Measurements from ENCODE around the gene TNFRSF4.

Gene TNFRSF4

GRCh38 chr1:1183833-1184775 lies 29.8 kb downstream of the TNFRSF4 start:
- DNase-seq (ENCODE audit: low read depth) = no peak
- no peak for TF ChIP-seq CTCF (IDR thresholded peaks at IDR 0.05; ENCODE audit: low read depth, low read length, missing control alignments)
- H3K4me3 ChIP-seq (ENCODE audit: low read depth, low read length) = no peak overlapping the region

DNA sequence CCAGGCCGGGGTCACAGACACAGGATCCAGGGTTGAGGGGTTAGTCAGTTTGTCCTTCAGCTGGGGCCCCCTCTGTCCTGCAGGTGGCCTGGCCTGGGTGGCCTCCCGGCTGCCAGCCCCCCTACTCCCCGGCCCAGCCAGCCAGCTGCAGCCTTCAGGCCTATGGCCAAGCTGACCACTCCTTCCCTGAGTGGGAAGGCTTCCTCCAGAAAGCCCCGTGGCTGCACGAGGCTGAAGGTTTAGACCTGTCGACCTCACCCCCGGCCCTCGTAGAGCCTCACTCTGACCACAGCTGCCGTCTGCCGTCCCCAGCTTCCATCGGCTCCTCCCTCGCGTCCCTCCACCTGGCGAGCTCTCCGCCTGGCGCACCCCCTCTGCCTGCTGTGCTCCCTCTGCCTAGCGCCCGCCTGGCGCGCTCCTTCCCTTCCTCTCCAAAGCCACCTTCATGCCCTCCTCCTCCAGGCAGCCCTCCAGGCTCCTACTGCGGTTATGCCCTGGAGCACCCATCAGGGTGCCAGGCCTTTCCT lies 30.7 kb downstream of the TNFRSF4 start:
- DNase-seq (ENCODE audit: low read depth) = no peak
- TF ChIP-seq CTCF (IDR thresholded peaks at IDR 0.05; ENCODE audit: low read depth, low read length, missing control alignments) = no peak

GRCh38 chr1:1182491-1183220 lies 31.3 kb downstream of the TNFRSF4 start:
- H3K4me3 ChIP-seq (ENCODE audit: low read depth, low read length) = no peak overlapping the region
- DNase-seq (ENCODE audit: low read depth) = no peak
- TF ChIP-seq CTCF (IDR thresholded peaks at IDR 0.05; ENCODE audit: low read depth, low read length, missing control alignments) = no peak

More for the DNA sequence above, 30.7 kb downstream of the TNFRSF4 start:
- H3K4me3 ChIP-seq (ENCODE audit: low read depth, low read length) = no peak overlapping the region

- DNase-seq (ENCODE audit: low read depth) = no peak
- no peak overlapping the region for H3K4me3 ChIP-seq (ENCODE audit: low read depth, low read length)
- TF ChIP-seq CTCF (IDR thresholded peaks at IDR 0.05; ENCODE audit: low read depth, low read length, missing control alignments) = no peak
Measured at GRCh38 chr1:1181938-1182410, 32.0 kb downstream of the TNFRSF4 start.

- H3K4me3 ChIP-seq (ENCODE audit: low read depth, low read length) = no peak overlapping the region
- no peak for DNase-seq (ENCODE audit: low read depth)
- TF ChIP-seq CTCF (IDR thresholded peaks at IDR 0.05; ENCODE audit: low read depth, low read length, missing control alignments) = no peak
Measured at GRCh38 chr1:1181129-1181937, 32.6 kb downstream of the TNFRSF4 start.
